GM18517 (cell line): ENCODE results near the gene SKIC8.

ENCODE experiments used
- ATAC-seq: cut with Tn5 transposase; IDR thresholded peaks from one replicate; pipeline ENCODE4 v1.9.1; 2021; ENCODE audit warnings: mild to moderate bottlenecking, moderate library complexity; ENCODE audit not compliant: unreplicated experiment

Gene SKIC8

GRCh38 chr15:78301326-78301725, 1.9 kb upstream of the SKIC8 start:
- no peak for ATAC-seq

GRCh38 chr15:78292219-78292618, 7.2 kb downstream of the SKIC8 start:
- ATAC-seq, result no peak

GRCh38 chr15:78291698-78292097, 7.7 kb downstream of the SKIC8 start:
- no peak for ATAC-seq

- ATAC-seq, result no peak
Measured at GRCh38 chr15:78291052-78291451, 8.4 kb downstream of the SKIC8 start.

GRCh38 chr15:78290222-78290621, 9.2 kb downstream of the SKIC8 start:
- ATAC-seq, result no peak

- ATAC-seq, result no peak
Measured at GRCh38 chr15:78284758-78285157, 14.7 kb downstream of the SKIC8 start.

GRCh38 chr15:78282324-78282723, 17.1 kb downstream of the SKIC8 start:
- no peak for ATAC-seq

GRCh38 chr15:78280319-78281072, 18.9 kb downstream of the SKIC8 start:
- ATAC-seq, result no peak

- ATAC-seq, result no peak
Measured at GRCh38 chr15:78276064-78276943, 23.1 kb downstream of the SKIC8 start.

- no peak for ATAC-seq
Measured at GRCh38 chr15:78274994-78275393, 24.4 kb downstream of the SKIC8 start.

GRCh38 chr15:78272776-78273175, 26.6 kb downstream of the SKIC8 start:
- no peak for ATAC-seq

GRCh38 chr15:78272316-78272715, 27.1 kb downstream of the SKIC8 start:
- no peak for ATAC-seq

GRCh38 chr15:78266806-78267205, 32.6 kb downstream of the SKIC8 start:
- ATAC-seq, result no peak

- no peak for ATAC-seq
Measured at GRCh38 chr15:78266229-78266628, 33.2 kb downstream of the SKIC8 start.

- ATAC-seq, result no peak
Measured at GRCh38 chr15:78265752-78266224, 33.6 kb downstream of the SKIC8 start.

- no peak for ATAC-seq
Measured at GRCh38 chr15:78265137-78265460, 34.3 kb downstream of the SKIC8 start.

- no peak for ATAC-seq
Measured at GRCh38 chr15:78264304-78265136, 34.9 kb downstream of the SKIC8 start, which contains the start of gene DNAJA4. Gene DNAJA4 (plus strand): TSS chr15:78264562. CDS start chr15:78264764, 202 bp downstream.

GRCh38 chr15:78263907-78264303, 35.5 kb downstream of the SKIC8 start:
- no peak for ATAC-seq

GRCh38 chr15:78263351-78263781, 36.0 kb downstream of the SKIC8 start:
- no peak for ATAC-seq

GRCh38 chr15:78261062-78261461, 38.3 kb downstream of the SKIC8 start:
- no peak for ATAC-seq

- no peak for ATAC-seq
Measured at GRCh38 chr15:78260489-78260888, 38.9 kb downstream of the SKIC8 start.
